ENCODE data around the gene MFSD6L. TPM values are rescaled to one million over a fixed set of nuclear protein-coding genes. Genes with fewer than 3 reads are reported as not detected.

Gene MFSD6L
- polyA plus RNA-seq (ENCODE audit: insufficient read length): 0.46 TPM

GRCh38 chr17:8798846-8799569 is at the start of gene MFSD6L:
MFSD6L (minus strand) TSS chr17:8799365; CDS start chr17:8799120, 245 bp downstream.
- no peak for DNase-seq

- no peak for DNase-seq
Observed at GRCh38 chr17:8847891-8848290, 48.7 kb upstream of the MFSD6L start.

GRCh38 chr17:8846768-8847211 is 47.6 kb upstream of the MFSD6L start:
- DNase-seq: no peak

GRCh38 chr17:8844229-8845218 is 45.4 kb upstream of the MFSD6L start:
- no peak for DNase-seq

- DNase-seq: no peak
Observed at GRCh38 chr17:8843344-8843743, 44.2 kb upstream of the MFSD6L start.

- DNase-seq: no peak
Observed at GRCh38 chr17:8841844-8842243, 42.7 kb upstream of the MFSD6L start.

GRCh38 chr17:8839410-8839935 is 40.3 kb upstream of the MFSD6L start:
- DNase-seq: no peak

- DNase-seq: no peak
Observed at GRCh38 chr17:8838551-8839095, 39.5 kb upstream of the MFSD6L start.

GRCh38 chr17:8837563-8838075 is 38.5 kb upstream of the MFSD6L start:
- DNase-seq: no peak

GRCh38 chr17:8836821-8837562 is 37.8 kb upstream of the MFSD6L start:
- DNase-seq: no peak

- no peak for DNase-seq
Observed at GRCh38 chr17:8835631-8836364, 36.6 kb upstream of the MFSD6L start.

- DNase-seq: no peak
Observed at GRCh38 chr17:8835106-8835505, 35.9 kb upstream of the MFSD6L start.

- no peak for DNase-seq
Observed at GRCh38 chr17:8832711-8833352, 33.7 kb upstream of the MFSD6L start.

GRCh38 chr17:8831234-8831849 is 32.2 kb upstream of the MFSD6L start:
- DNase-seq: no peak

GRCh38 chr17:8830141-8830540 is 31.0 kb upstream of the MFSD6L start:
- DNase-seq: no peak

GRCh38 chr17:8829036-8829941 is 30.1 kb upstream of the MFSD6L start:
- no peak for DNase-seq

GRCh38 chr17:8828517-8828875 is 29.3 kb upstream of the MFSD6L start:
- no peak for DNase-seq

- no peak for DNase-seq
Observed at GRCh38 chr17:8826808-8827435, 27.8 kb upstream of the MFSD6L start.

GRCh38 chr17:8825802-8826201 is 26.6 kb upstream of the MFSD6L start:
- no peak for DNase-seq

Data from hindlimb muscle (tissue), 1 donor.